Ecto neural progenitor cell (in vitro differentiated cells): ENCODE data around the gene PTGR1.
A peak's percentile ranks its signal among the peaks of the same experiment; 100 is the strongest.
"Not testable (repeated sequence)": the region's sequence is repeated elsewhere in the genome, so short reads cannot be mapped to it uniquely, and the experiment has no call there.

ENCODE experiments used
- DNase-seq: peaks from one replicate; pipeline ENCODE4 v3.0.0-alpha.2; 2018; ENCODE audit warnings: low spot score

PTGR1 gene

DNA sequence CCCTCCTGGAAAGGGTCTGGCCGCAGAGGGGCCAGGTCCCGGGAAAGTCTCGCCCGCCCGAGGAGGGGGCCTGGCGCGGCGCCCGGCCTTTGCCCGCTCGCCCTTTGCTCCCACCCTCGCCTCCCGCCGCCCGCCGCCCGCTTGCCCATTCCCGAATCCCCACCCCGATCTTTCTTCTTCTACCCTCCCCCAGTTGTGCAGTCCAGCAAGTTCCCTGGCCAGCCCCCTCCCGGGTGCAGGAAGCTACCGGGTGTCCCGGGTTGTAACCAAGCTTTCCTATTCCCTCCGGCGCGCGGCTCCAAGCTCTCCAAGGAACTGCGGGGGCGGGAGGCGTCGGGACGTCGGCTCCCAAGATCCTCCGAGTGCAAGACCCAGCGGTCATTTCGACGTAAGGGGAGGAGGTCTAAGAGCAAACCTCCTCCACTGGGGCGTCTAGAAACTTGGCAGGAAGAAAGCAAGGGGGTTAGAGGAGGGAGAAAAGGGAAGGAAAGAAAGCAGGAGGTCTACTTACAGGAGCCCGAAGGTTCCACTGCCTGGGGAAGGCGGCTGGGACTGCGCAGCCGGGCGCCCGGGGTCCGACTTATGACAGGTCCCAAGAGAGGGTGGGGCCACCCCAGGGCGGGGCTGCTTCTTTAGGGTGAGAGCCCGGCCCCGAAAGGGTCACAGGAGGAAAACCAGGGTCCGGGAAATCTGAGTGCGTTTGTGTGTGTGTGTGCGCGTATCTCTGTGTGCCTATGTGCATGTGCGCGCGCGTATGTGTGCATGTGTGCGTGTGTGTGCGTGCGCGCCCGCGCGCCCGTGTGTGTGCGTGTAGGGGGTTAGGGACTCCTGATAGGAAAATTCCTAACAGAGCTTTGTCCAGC, at the start of gene PTGR1:
TSS of gene PTGR1 (minus strand) at position 556 of the 863 bp plus-strand sequence. CDS start 2,225 bp downstream, outside the sequence.
- DNase-seq, result peak; percentile 84

DNA sequence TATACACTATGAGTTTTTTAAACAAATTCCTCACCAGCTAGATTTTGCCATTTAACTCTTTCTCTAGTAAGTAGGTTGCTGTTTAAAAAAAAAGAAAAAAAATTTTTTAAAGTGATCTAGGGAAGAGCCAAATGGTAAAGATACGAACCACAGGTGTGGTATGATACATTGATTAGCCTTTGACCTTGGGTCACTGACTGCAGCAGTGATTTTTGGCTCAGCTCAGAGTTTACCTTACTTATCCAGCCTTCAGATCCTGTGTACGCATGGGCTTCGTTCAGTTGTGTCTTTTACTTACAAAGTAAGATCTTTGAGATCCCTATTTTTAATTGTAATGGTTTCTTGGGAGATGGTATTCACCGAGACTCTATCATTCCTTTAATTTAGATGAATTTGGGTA, 49.6 kb upstream of the PTGR1 start:
- DNase-seq, result no peak

DNA sequence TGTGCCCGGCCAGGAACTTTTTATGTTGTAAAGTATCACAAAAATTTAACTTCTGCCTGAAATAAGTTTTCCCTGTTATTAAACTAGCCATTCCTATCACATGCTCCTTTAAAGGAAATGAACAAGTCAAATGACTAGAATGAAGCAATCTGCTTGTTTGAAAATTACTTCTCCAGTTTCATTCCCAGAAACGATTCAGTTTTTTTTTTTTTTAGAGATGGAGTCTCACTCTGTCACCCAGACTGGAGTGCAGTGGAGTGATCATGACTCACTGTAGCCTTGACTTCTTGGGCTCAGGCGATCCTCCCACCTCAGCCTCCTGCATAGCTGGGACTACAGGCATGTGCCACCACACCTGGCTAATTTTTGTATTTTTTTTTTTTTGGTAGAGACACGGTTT, 48.6 kb upstream of the PTGR1 start:
- DNase-seq, result no peak

DNA sequence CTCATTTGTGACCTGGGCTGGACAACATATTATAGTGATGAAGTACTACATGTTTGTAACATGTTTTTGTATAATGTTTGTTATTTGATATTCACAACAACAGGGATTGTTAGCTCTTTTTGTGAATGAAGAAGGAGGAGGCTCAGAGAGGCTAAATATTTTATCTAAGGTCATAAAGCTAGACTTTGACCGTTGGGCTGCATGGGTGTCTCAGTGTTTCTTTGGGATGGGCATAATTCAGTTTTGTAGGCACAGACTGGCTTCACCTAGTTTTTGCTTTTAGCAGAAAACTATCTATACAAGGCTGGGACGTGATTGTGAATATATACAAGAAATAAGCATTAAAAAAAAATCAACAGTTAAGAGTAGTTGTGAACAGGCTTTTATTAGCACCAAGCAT, 47.0 kb upstream of the PTGR1 start:
- DNase-seq, result no peak

DNA sequence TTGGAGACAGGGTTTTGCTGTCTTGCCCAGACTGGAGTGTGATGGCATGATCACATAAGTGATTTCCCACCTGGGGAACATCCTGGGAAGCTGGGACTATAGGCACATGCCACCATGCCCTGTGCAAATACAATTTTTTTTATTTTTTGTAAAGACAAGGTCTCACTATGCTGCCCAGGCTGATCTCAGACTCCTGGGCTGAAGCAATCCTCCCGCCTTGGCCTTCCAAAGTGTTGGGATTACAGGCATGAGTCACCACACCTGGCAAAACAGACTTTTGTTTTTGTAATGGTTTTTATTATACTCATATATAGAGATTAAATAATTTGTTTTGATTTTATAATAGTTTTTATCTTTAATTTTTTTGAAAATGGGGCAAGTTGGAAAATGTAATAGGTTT, 46.4 kb upstream of the PTGR1 start:
- DNase-seq, result no peak

DNA sequence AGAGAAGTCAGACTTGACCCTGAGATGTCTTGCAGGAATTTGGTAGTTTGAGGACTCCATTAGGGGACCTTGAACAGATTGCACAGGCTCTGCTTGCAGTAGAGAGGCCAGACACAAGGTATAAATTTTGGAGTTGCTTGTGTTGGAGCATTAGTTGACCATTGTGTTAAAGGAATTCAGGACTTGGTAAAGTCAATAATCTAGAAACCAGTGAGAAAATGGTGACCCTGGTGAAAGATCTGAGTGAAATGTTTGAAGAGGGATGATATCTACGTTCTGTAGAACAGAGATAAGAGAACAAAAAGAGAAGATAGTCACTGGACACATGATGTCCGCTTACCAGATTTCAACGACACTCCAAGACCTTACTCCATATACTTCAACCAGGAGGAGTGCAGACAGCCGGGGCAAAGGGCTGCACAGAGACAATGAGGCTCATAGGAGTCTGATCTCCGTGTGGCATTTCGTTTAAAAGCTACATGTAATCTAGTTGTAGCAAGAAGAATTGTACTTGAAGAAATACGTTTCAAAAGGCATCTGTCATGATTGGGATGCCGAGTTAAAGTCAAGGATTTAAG, 44.8 kb upstream of the PTGR1 start:
- no peak for DNase-seq

DNA sequence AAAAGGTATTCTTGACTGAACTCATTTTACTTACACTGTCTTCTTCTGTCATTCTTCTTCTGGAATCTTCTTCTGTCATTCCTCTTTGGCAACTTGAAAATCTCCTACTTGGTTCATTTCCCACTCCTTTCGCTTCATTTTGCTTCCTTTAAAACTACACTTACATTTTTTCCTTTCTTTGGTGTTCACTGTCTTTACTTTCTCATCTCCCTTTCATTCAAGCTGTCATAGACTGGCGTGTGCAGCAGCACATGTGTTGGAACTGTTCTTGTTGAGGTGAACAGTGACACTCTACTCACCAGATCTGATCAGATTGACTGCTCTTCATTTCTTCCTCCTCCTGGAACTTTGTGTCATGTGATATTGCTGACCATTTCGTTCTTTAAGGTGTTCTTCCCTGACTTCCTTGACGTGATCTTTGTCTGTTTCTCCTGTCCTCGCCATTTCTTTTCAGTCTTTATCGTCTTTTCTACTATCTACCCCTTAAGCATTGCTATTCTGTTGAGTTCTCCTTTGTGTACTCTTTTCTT, 38.0 kb upstream of the PTGR1 start:
- no peak for DNase-seq

DNA sequence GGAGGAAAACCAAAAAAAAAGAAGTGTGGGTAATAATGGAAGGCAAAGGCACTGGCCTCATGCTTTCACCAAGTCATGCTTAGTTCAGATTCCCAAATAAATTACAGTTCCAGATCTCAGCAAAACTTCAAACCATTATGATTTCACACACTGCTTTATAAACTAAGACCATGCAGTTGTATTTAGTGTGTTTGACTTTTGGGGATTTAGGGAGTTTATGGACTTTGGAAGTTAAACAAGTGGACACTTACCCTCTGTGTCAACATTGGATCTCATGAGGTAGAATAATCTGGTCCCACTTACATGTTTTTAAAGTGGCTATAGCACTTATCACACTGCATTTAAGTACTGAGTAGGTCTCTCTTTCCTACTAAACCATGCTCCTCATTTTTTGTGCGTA, 35.4 kb upstream of the PTGR1 start:
- DNase-seq, result no peak

DNA sequence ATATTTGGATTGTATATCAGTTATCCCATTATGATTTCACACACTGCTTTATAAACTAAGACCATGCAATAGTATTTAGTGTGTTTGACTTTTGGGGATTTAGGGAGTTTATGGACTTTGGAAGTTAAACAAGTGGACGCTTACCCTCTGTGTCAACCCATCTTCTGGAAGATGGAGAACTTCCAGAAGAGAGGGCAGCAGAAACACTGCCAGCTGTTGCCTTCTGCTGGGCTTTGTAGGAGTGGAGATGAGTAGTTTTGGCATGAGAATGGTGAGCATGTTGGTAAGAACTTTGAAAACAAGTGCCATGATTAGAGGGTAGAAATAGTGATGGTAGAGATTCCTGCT, 33.9 kb upstream of the PTGR1 start:
- DNase-seq, result no peak

DNA sequence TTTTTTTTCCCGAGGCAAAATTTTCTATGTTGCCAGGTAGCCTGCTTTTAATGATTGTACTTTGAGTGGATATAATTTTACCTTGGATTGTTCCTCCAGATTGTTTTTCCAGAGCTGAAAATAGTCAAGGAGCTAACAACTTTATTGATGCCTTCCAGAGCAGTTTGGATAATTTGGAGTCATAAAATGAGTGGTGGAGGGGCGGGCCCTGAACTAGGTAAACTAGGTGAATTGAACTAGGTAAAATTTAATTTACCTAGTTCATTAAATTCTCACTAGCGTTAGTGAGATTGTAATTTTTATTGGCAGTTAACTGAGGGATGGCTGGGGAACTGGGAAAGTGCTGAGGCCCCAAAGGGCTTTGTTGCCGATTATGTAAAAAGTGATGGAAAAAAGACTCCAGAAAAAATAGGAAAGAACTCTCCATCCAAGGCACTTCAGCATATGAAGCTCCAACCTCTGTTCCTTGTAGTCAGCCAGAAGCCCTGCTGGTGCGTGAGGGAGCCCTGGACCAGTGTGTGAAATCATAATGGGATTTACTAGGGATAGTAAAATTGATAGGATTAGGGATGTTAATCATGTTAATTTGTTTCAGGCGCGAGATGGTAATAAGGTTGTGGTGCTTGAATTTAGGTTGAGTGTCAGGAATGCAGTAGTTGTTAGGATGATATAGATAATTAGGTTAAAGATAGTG, 33.4 kb upstream of the PTGR1 start:
- DNase-seq, result no peak

DNA sequence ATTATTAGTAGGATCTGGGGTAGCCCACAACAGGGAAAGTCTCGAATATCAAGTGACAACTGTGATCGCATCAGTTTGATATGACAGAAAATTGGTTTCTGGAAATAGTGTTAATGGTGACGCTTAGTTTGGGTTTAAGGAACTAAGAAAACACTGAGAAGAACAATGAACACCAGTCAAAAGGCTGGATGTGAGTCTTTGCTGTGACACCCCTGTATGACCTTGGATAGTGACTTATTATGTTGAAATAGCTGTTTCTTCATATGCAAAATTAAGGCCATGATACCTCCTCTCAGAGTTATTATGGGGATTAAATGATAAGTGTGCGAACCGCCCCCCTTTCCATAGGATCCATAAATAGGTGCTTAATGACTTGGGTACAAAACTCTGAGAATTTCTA, 32.6 kb upstream of the PTGR1 start:
- no peak for DNase-seq

DNA sequence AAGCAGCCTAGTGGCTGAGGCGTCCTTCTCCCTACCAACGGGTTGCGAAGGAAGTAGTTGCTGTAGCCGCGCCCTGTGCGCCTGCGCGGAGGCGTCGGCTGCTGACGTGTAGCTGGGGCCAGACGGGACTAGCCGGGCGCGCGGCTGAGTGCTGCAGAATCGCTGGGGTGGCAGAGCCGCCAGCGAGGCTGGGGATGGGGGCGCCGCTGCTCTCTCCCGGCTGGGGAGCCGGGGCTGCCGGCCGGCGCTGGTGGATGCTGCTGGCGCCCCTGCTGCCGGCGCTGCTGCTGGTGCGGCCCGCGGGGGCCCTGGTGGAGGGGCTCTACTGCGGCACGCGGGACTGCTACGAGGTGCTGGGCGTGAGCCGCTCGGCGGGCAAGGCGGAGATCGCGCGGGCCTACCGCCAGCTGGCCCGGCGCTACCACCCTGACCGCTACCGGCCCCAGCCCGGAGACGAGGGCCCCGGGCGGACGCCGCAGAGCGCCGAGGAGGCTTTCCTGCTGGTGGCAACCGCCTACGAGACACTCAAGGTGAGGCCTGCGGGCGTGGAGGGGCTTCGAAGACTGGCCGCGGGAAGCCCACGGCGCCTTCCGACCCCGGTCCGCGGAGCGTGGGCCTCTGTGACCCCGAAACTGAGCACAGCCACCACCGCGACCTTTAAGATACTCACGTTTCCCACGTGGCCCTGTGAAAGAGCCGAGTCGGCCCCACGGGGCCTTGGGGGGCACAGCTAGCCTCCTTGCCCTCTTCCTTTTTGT, 31.9 kb upstream of the PTGR1 start, which contains the start of gene DNAJC25:
TSS of gene DNAJC25 (plus strand) at position 121 of the 758 bp plus-strand sequence. CDS start at position 195, 74 bp downstream.
- peak; percentile 98 for DNase-seq

DNA sequence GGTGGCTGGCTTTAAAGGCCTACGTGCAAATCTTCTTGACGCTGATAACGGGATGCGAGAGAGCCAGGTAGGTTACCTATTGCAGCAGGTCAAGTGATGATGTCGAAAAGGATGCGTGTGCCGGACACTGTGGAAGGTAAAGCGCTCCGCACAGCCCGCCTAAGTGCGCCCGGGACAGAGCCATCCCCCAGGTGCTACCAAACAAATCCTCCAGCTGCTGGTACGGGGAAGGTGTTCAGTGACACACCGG, 31.4 kb upstream of the PTGR1 start:
- DNase-seq, result no peak

DNA sequence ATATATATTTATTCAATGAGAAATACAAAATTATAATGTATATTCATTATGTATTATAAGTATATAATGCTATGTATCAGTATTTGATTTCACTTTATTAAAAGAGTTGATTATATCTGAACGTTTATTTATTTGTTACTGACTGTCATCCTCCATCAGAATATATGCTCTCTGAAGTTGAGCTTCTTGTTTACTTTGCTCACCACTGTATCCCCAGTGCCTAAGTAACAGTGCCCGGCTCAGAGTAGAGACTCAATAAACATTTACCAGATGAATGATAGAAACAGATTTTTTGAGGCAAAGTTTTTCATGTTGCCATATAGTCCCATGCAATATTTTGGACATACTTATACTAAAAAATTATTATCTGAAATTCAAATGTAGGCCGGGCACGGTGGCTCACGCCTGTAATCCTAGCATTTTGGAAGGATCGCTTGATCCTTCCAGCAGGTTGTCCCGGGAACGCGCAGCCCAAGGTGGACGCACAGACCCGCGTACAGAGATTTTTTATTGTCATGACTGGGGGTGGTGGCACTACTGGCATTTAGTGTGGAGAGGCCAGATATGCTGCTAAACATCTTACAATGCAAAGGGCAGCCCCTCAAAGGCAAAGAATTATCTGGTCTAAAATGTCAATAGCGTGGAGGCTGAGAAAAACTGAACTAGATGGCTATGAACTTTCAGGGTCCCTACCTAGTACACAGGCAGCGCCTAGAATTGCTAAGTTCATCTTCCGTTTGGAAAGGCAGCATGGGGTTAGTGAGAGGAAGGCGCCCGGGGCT, 30.9 kb upstream of the PTGR1 start:
- no peak for DNase-seq

DNA sequence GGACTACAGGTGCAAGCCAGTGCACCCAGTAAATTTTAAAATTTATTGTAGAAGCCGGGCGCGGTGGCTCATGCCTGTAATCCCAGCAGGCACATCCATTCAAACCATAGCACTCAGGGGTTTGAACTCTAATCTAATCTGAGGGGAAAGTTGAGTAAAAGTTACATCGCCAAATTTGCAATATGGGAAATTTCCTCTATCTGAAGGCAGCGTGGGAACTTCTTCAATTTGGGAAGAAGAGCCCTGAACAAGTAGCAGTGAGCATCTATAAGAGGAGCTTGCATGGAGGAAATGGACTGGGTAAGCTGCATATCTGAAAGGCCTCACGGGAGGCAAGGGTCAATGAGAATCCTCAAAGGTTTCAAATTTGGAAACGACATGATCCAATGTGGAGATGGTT, 29.0 kb upstream of the PTGR1 start:
- DNase-seq, result no peak

DNA sequence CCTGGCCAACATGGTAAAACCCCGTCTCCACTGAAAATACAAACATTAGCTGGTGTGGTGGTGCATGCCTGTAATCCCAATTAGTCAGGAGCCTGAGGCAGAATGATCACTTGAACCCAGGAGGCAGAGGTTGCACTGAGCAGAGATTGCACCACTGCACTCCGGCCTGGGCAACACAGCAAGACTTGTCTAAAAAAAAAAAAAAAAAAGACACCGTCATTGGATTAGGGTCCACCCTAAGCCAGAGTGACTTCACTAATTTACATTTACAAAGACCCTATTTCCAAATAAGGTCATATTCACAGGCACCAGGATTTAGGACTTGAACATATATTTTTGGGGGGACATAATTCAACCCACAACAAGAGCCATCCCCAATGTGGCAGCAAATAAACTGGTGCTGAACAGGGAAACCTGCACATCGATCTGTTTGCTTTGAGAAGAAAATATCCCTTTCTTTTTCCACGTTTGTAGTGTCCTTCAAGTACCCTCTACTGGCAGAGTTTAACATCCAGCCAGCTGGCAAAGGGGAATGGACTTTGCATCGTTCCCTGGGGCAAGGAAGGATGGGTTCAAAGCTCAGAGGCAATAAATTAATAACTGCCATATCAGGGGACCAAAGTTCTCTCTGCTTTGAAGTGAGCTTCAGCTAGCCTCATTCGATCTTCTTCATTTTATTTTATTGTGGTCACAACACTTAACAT, 28.0 kb upstream of the PTGR1 start:
- DNase-seq, result no peak

DNA sequence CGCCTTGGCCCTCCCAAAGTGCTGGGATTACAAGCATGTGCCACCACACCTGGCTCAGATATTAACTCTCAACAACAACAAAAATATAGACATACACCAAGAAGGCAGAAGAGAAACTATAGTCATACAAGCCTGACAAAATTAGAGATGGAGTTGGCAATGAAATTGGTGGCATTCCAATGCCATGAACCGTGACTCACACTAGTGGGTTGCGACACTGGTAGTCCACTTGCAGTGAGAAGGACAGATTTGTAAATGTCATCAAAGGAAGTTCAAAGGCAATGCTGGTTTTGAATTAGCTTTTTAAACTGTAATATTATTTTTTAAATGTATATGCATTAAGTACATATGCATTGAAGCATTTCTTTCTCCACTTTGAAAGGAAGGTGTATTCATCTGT, 23.2 kb upstream of the PTGR1 start:
- DNase-seq, result no peak

DNA sequence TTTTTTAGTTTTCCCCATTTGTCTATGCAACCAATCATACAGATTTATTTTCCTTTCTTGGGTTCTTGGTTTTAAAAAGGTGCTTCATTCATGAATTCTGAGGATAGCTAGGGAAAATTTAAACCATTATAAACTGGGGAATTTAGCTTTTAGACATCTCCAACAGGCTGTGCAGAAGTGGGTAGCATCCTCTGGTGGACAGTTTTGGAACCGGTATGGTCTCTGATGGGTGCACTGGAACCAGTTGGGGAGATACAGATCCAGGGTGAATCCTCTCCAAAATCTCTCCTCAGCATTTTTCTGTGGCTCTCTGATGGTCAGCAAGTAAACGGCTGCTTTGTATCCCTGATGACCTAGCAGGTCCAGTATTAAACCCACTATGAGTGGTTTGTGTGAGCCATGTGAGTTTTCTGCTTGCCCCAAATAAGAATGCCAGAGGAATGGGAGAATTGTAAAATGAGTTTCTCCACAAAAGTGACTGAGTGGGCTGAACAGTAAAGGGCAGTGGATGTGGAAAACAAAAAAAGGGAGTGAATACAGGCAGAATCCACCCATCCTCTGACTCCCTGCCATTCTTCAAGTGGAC, 22.5 kb upstream of the PTGR1 start:
- DNase-seq, result no peak

DNA sequence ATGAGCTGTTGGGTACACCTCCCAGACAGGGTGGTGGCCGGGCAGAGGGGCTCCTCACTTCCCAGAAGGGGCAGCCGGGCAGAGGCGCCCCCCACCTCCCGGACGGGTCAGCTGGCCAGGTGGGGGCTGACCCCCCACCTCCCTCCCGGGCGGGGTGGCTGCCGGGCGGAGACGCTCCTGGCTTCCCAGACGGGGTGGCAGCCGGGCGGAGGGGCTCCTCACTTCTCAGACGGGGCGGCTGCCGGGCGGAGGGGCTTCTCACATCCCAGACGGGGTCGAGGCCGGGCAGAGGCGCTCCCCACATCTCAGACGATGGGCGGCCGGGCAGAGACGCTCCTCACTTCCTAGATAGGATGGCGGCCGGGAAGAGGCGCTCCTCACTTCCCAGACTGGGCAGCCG, 17.9 kb upstream of the PTGR1 start:
- not testable (repeated sequence) for DNase-seq

DNA sequence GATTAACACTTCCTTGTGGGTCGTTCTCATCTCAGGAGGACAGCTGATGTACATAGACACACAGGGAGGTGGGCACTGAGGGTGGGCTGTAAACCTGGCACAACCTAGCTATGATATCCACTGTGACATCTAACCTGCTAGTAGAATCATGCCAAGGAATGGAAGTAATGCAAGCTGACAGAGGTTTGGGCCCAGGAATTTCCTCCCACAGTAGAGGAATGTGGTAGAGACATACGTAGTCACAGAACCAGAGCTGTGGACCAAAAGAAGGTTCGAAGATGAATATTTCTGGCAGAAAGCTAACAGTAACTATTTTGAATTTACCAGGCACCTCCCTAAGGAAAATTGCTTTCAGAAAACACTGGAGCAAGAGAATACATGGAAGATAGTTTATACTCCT, 16.5 kb upstream of the PTGR1 start:
- DNase-seq, result no peak
